B cell (primary cell): ENCODE data around the gene TEX10. TPM values are rescaled to one million over a fixed set of nuclear protein-coding genes. Genes with fewer than 3 reads are reported as not detected.

Experiments used
- ATAC-seq: fragments of 200-7000 bp; cut with Tn5 transposase; one replicate; pipeline ENCODE4 v1.10.0; 2021; ENCODE audit warnings: low read depth, mild to moderate bottlenecking, moderate number of reproducible peaks, moderate library complexity
- CTCF ChIA-PET: fragments of 350-600 bp; sonication (Branson Sonifier 250); formaldehyde crosslinking; loops from one replicate; lab custom pipeline; 2021; ENCODE audit warnings: antibody characterized with exemption, inconsistent platforms; lab: Charles Lee
- POLR2A ChIA-PET: fragments of 350-600 bp; sonication (Branson Sonifier 250); formaldehyde crosslinking; loops from one replicate; lab custom pipeline; 2021; ENCODE audit warnings: antibody characterized with exemption; lab: Charles Lee
- DNase-seq: peaks from one replicate; pipeline ENCODE4 v3.0.0; 2013
- H2AFZ ChIP-seq: 2 replicates; pipeline ENCODE4 v1.6.1; 2012; ENCODE audit warnings: mild to moderate bottlenecking, low read depth, low read length; ENCODE audit not compliant: insufficient read depth, poor library complexity, severe bottlenecking
- H3K27ac ChIP-seq, 2 donors: 1 replicate in 1 of 2; 2 replicates in 1 of 2; pipeline ENCODE4 v1.5.1; 2012 to 2013; ENCODE audit warnings: low read length in 2 of 2, mild to moderate bottlenecking in 2 of 2, moderate library complexity in 1 of 2
- H3K27me3 ChIP-seq, 4 experiments: fragments of 200-600 bp in 1 of 4; sonication (generic) in 1 of 4; replicated peaks in 1 of 4; 1 replicate in 2 of 4; 2 replicates in 2 of 4; pipeline versions ENCODE4 v1.6.1 to v1.7.0; 2013 to 2016; ENCODE audit warnings: low read length in 3 of 4, mild to moderate bottlenecking in 2 of 4, mixed read lengths in 1 of 4, moderate library complexity in 1 of 4; ENCODE audit not compliant: insufficient read depth in 4 of 4, control insufficient read depth in 3 of 4; ENCODE audit errors: control extremely low read depth in 1 of 4
- H3K36me3 ChIP-seq, 2 experiments: replicated peaks in 1 of 2; 1 replicate in 1 of 2; 2 replicates in 1 of 2; pipeline versions ENCODE4 v1.6.1 to v1.7.1; 2013; ENCODE audit warnings: low read length in 1 of 2; ENCODE audit not compliant: insufficient read depth in 2 of 2, control insufficient read depth in 1 of 2; ENCODE audit errors: control extremely low read depth in 1 of 2, extremely low read depth in 1 of 2
- H3K4me1 ChIP-seq, 2 donors: fragments of 200-600 bp in 1 of 2; sonication (generic) in 1 of 2; 1 replicate in 1 of 2; 2 replicates in 1 of 2; pipeline versions ENCODE4 v1.5.1 to v1.6.1; 2013 to 2017; ENCODE audit warnings: low read length in 2 of 2; ENCODE audit not compliant: control insufficient read depth in 2 of 2, insufficient read depth in 2 of 2
- H3K4me2 ChIP-seq: replicated peaks from 2 replicates; pipeline ENCODE3; 2012; ENCODE audit warnings: mild to moderate bottlenecking, low read depth, low read length; ENCODE audit not compliant: poor library complexity, severe bottlenecking
- H3K4me3 ChIP-seq, 5 experiments: fragments of 200-600 bp in 1 of 5; sonication (generic) in 1 of 5; 1 replicate in 3 of 5; 2 replicates in 2 of 5; pipeline versions ENCODE4 v1.5.1 to v1.7.0; 2011 to 2016; ENCODE audit warnings: low read length in 4 of 5, mild to moderate bottlenecking in 4 of 5, low read depth in 2 of 5, control low read depth in 1 of 5, moderate library complexity in 1 of 5; ENCODE audit not compliant: insufficient read depth in 1 of 5; ENCODE audit errors: control extremely low read depth in 1 of 5, extremely low read depth in 1 of 5
- H3K79me2 ChIP-seq: fragments of 200-600 bp; sonication (generic); one replicate; pipeline ENCODE4 v1.6.0; 2016; ENCODE audit warnings: low read length; ENCODE audit not compliant: control insufficient read depth, insufficient read depth
- H3K9ac ChIP-seq: fragments of 200-600 bp; sonication (generic); 2 replicates; pipeline ENCODE4 v1.6.1; 2017; ENCODE audit warnings: mild to moderate bottlenecking, low read length, moderate library complexity
- H3K9me3 ChIP-seq, 3 donors: one replicate each; pipeline versions ENCODE4 v1.6.1 to v1.7.1; 2013; ENCODE audit warnings: low read length in 2 of 3; ENCODE audit not compliant: control insufficient read depth in 2 of 3, insufficient read depth in 1 of 3; ENCODE audit errors: control extremely low read depth in 1 of 3
- H4K20me1 ChIP-seq: 2 replicates; pipeline ENCODE4 v1.6.0; 2012; ENCODE audit warnings: mild to moderate bottlenecking, low read length; ENCODE audit not compliant: insufficient read depth, control insufficient read depth, poor library complexity, severe bottlenecking
- H3K27ac Mint-ChIP-seq: one replicate; pipeline ENCODE4 v1.8.0; 2021; ENCODE audit warnings: mixed read lengths
- H3K27me3 Mint-ChIP-seq: one replicate; pipeline ENCODE4 v1.8.0; 2021; ENCODE audit warnings: mixed read lengths
- H3K4me1 Mint-ChIP-seq: one replicate; pipeline ENCODE4 v1.8.0; 2021; ENCODE audit warnings: mixed read lengths
- H3K4me3 Mint-ChIP-seq: one replicate; pipeline ENCODE4 v1.8.0; 2021; ENCODE audit warnings: mixed read lengths
- H3K9me3 Mint-ChIP-seq: one replicate; pipeline ENCODE4 v1.8.0; 2022; ENCODE audit warnings: mixed read lengths; ENCODE audit not compliant: insufficient read depth
- EZH2 ChIP-seq: IDR thresholded peaks from 2 replicates; pipeline ENCODE4 v1.6.1; 2012; ENCODE audit warnings: borderline replicate concordance, low read depth, mild to moderate bottlenecking, moderate library complexity, low read length; ENCODE audit not compliant: insufficient read depth, poor library complexity, severe bottlenecking
- WGBS: methylation state at CpG from one replicate; pipeline ENCODE4 v1.1.5; 2013; ENCODE audit warnings: missing lambda C conversion rate; ENCODE audit not compliant: insufficient coverage; 5-methylcytosine and 5-hydroxymethylcytosine counted together
- intact Hi-C: fragments of 100-400 bp; cut with micrococcal nuclease; formaldehyde crosslinking; loops from one replicate; pipeline ENCODE4 v1.10.0; 2022
- polyA plus RNA-seq: library from polyadenylated mRNA; depleted of rRNA; stranded (reverse); fragments of >200 nt; gene quantifications from 2 replicates; pipeline ENCODE4 v1.2.3, GENCODE V29; 2012
- total RNA-seq, 2 donors: library from RNA; stranded (reverse); fragments of 120-200 nt in 1 of 2; gene quantifications; 1 replicate in 1 of 2; 2 replicates in 1 of 2; pipeline versions ENCODE4 v1.2.3 to v1.2.4, GENCODE V29; 2013 to 2022
- TF ChIP-seq, protein P1 (sequence below): fragments of 200-600 bp; IDR thresholded peaks from one replicate; pipeline ENCODE4 v1.8.0; 2022; ENCODE audit warnings: antibody characterized with exemption, mild to moderate bottlenecking

Gene TEX10
- total and polyA plus RNA-seq, 2 donors (not counting 1 experiment from before 2014, with no cell fraction given): 15.5 to 24.9 TPM

DNA sequence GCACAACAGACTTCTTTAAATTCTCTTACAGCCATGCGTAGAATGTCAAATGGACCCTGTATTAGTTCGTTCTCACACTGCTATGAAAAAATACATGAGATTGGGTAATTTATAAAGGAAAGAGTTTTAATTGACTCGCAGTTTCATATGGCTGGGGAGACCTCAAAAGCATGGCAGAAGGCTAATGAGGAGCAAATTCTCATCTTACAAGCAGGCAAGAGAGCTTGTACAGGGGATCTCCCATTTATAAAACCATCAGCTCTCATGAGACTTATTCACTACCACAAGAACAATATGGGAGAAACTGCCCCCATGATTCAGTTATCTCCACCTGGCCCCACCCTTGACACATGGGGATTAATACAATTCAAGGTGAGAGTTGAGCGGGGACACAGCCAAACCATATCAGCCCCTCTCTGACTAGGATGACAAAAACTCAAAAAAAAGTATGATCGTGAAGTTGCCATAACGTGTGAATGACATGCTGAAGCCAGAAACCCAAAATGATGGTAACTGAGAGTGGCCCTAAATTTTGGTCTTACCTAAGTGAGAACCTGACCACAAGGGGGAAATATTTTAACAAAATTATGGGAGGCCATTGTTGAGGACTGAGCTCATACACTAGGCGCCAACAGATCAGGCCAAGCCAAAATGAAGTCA lies 17.5 kb upstream of the TEX10 start:
- Histone ChIP-seq H3K27me3 (no peaks in the 10 kb centered on the region), H2AFZ (no peak overlapping the region), H3K4me3 (no peak overlapping the region), H3K4me1 (no peaks in the 10 kb centered on the region), H3K27ac (no peak overlapping the region), H3K9me3 (peaks cover 0 to 6% (median 6%) of the 10 kb centered on the region in 3 donors), H3K79me2 (no peaks in the 10 kb centered on the region), H3K4me2 (no peak overlapping the region), H4K20me1 (no peaks in the 10 kb centered on the region), H3K9ac (no peak overlapping the region), H3K36me3 (no peaks in the 10 kb centered on the region)
- H3K27ac Mint-ChIP-seq: no peak overlapping the region
- no peaks in the 10 kb centered on the region for H3K27me3 Mint-ChIP-seq
- CTCF ChIA-PET: no interaction called here
- 100% methylated on average over 2 of the region's 7 CpGs for WGBS
- no peak overlapping the region for H3K4me3 Mint-ChIP-seq
- ATAC-seq (no peak), DNase-seq (no peak)
- TF ChIP-seq EZH2: no peak
- TF ChIP-seq, protein P1, sequence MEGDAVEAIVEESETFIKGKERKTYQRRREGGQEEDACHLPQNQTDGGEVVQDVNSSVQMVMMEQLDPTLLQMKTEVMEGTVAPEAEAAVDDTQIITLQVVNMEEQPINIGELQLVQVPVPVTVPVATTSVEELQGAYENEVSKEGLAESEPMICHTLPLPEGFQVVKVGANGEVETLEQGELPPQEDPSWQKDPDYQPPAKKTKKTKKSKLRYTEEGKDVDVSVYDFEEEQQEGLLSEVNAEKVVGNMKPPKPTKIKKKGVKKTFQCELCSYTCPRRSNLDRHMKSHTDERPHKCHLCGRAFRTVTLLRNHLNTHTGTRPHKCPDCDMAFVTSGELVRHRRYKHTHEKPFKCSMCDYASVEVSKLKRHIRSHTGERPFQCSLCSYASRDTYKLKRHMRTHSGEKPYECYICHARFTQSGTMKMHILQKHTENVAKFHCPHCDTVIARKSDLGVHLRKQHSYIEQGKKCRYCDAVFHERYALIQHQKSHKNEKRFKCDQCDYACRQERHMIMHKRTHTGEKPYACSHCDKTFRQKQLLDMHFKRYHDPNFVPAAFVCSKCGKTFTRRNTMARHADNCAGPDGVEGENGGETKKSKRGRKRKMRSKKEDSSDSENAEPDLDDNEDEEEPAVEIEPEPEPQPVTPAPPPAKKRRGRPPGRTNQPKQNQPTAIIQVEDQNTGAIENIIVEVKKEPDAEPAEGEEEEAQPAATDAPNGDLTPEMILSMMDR: no peak
- intact Hi-C loops: no loop called here
- H3K9me3 Mint-ChIP-seq: no peaks in the 10 kb centered on the region
- no peaks in the 10 kb centered on the region for H3K4me1 Mint-ChIP-seq
- POLR2A ChIA-PET: no interaction called here

DNA sequence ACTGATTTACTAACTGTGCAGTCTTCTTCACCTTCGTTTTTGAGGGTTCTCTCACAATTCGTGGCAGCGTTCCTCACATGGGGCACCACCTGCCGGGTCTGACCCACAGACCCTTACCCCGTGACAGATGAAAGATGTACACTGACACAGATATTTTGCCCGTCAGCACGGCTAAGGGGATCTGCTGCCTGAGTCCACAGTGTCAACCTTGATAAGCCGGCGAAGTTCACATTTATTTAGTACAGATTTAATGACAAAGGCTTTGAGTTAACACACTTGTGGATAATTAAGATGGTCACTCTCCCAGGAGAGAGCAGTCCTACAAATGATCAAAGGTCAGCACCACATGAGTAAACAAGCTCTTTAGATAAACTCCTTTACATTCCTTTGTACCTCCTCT lies 15.9 kb upstream of the TEX10 start:
- Histone ChIP-seq H3K4me3 (no peak overlapping the region), H3K9me3 (peaks cover 0 to 10% (median 6%) of the 10 kb centered on the region in 3 donors), H3K4me1 (no peaks in the 10 kb centered on the region), H3K4me2 (no peak overlapping the region), H3K36me3 (no peaks in the 10 kb centered on the region), H3K79me2 (no peaks in the 10 kb centered on the region), H3K9ac (no peak overlapping the region), H3K27me3 (no peaks in the 10 kb centered on the region), H3K27ac (no peak overlapping the region), H4K20me1 (no peaks in the 10 kb centered on the region), H2AFZ (no peak overlapping the region)
- H3K27ac Mint-ChIP-seq: no peak overlapping the region
- ATAC-seq (no peak), DNase-seq (no peak)
- no peaks in the 10 kb centered on the region for H3K4me1 Mint-ChIP-seq
- intact Hi-C loops: no loop called here
- WGBS: 100% methylated on average over 6 of the region's 9 CpGs
- POLR2A ChIA-PET: no interaction called here
- TF ChIP-seq, protein P1: no peak
- TF ChIP-seq EZH2: no peak
- H3K4me3 Mint-ChIP-seq: no peak overlapping the region
- H3K9me3 Mint-ChIP-seq: peaks cover 2% of the 10 kb centered on the region
- CTCF ChIA-PET: no interaction called here
- H3K27me3 Mint-ChIP-seq: no peaks in the 10 kb centered on the region
